Activated CD8-positive, alpha-beta memory T cell treated with anti-CD3 and anti-CD28 coated beads for 36 hours (primary cell): ENCODE results near the gene ABCC9. TPM values are rescaled to one million over a fixed set of nuclear protein-coding genes. Genes with fewer than 3 reads are reported as not detected.

Source experiments
- CTCF ChIA-PET: fragments of 350-600 bp; sonication (Branson Sonifier 250); formaldehyde crosslinking; loops from one replicate; lab custom pipeline; 2021; ENCODE audit warnings: antibody characterized with exemption; lab: Charles Lee
- POLR2A ChIA-PET: fragments of 350-600 bp; sonication (Branson Sonifier 250); formaldehyde crosslinking; loops from one replicate; lab custom pipeline; 2021; ENCODE audit warnings: antibody characterized with exemption; lab: Charles Lee
- total RNA-seq, 2 experiments: library from RNA; stranded (reverse); gene quantifications; one replicate each; pipeline ENCODE4 v1.2.3, GENCODE V29; 2021

Gene ABCC9
- total RNA-seq = not detected

- ChIA-PET POLR2A (no interaction called here), CTCF (no interaction called here)
Observed at GRCh38 chr12:21940549-21941505, at the start of gene ABCC9. ABCC9 (minus strand) TSS chr12:21941426; CDS start chr12:21936674, 4,752 bp downstream.

- CTCF ChIA-PET = interaction anchor here (1.9 kb wide), 1 partner anchor 293 kb away, joined by 7 read pairs; no protein-coding TSS in a partner anchor
- POLR2A ChIA-PET = no interaction called here
Observed at GRCh38 chr12:21989819-21990412, 48.7 kb upstream of the ABCC9 start.

GRCh38 chr12:21988619-21989018 is 47.4 kb upstream of the ABCC9 start:
- POLR2A ChIA-PET = no interaction called here

DNA sequence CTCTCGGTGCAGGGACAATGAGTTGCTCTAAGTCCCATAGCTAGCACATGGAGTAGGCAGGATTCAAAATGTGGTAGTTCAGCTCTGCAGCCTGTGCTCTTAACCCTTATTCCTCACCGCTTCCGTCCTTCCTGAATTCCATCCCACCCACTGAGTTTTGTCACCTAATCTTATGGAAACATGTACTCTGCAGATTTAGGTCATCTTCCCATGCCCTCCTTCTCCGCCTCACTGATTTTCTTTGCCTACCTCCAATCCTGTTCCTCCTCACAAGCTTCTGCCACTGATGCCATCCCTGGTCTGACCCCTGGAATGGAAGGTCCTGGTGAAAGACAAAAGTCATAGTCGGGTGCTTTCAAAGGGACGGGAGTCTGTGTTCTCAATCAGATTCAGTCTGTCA is 46.5 kb upstream of the ABCC9 start:
- ChIA-PET CTCF (no interaction called here), POLR2A (no interaction called here)

More at GRCh38 chr12:21988619-21989018, 47.4 kb upstream of the ABCC9 start:
- CTCF ChIA-PET = no interaction called here

GRCh38 chr12:21985155-21985554 is 43.9 kb upstream of the ABCC9 start:
- POLR2A ChIA-PET = no interaction called here
- CTCF ChIA-PET = interaction anchor here (0.7 kb wide), 1 partner anchor 287 kb away, joined by 3 read pairs; no protein-coding TSS in a partner anchor

DNA sequence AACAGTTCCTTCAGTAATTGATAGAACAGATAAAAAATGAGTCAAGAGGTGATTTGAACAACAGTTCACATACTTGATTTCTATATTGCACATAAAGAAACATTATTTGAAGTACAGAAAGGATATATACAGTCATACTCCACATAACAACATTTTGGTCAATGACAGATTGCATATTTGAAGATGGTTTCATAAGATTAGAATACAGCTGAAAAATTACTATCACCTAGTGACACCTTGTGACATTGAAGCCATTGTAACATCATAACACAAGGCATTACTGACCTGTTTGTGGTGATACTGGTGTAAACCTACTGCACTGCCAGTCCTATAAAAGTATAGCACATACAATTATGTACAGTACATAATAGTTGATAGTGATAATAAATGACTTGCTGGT is 43.1 kb upstream of the ABCC9 start:
- ChIA-PET CTCF (no interaction called here), POLR2A (no interaction called here)

GRCh38 chr12:21983095-21983494 is 41.9 kb upstream of the ABCC9 start:
- ChIA-PET POLR2A (no interaction called here), CTCF (no interaction called here)

- CTCF ChIA-PET = no interaction called here
Observed at GRCh38 chr12:21980544-21980943, 39.3 kb upstream of the ABCC9 start.

GRCh38 chr12:21975293-21975692 is 34.1 kb upstream of the ABCC9 start:
- POLR2A ChIA-PET = no interaction called here

More at GRCh38 chr12:21980544-21980943, 39.3 kb upstream of the ABCC9 start:
- POLR2A ChIA-PET = no interaction called here

GRCh38 chr12:21973221-21973620 is 32.0 kb upstream of the ABCC9 start:
- POLR2A ChIA-PET = no interaction called here
- CTCF ChIA-PET = interaction anchor here (1.3 kb wide), 1 partner anchor 9 kb away, joined by 4 read pairs; no protein-coding TSS in a partner anchor

More at GRCh38 chr12:21975293-21975692, 34.1 kb upstream of the ABCC9 start:
- CTCF ChIA-PET = no interaction called here

- ChIA-PET POLR2A (no interaction called here), CTCF (no interaction called here)
Observed at GRCh38 chr12:21972055-21972454, 30.8 kb upstream of the ABCC9 start.

GRCh38 chr12:21971344-21971743 is 30.1 kb upstream of the ABCC9 start:
- ChIA-PET CTCF (no interaction called here), POLR2A (no interaction called here)

DNA sequence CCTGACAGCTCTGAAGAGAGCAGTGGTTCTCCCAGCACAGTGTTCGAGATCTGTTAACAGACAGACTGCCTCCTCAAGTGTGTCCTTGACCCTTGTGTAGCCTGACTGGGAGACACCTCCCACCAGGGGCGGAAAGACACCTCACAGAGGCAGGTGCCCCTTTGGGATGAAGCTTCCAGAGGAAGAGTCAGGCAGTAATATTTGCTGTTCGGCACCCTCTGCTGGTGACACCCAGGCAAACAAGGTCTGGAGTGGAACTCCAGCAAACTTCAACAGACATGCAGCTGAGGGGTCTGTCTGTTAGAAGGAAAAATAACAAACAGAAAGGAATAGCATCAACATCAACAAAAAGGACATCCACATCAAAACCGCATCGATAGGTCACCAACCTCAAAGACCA is 21.6 kb upstream of the ABCC9 start:
- CTCF ChIA-PET = no interaction called here

GRCh38 chr12:21962236-21962635 is 21.0 kb upstream of the ABCC9 start:
- CTCF ChIA-PET = no interaction called here
- POLR2A ChIA-PET = no interaction called here

More for the DNA sequence above, 21.6 kb upstream of the ABCC9 start:
- POLR2A ChIA-PET = no interaction called here

- ChIA-PET POLR2A (no interaction called here), CTCF (no interaction called here)
Observed at GRCh38 chr12:21950649-21951048, 9.4 kb upstream of the ABCC9 start.

DNA sequence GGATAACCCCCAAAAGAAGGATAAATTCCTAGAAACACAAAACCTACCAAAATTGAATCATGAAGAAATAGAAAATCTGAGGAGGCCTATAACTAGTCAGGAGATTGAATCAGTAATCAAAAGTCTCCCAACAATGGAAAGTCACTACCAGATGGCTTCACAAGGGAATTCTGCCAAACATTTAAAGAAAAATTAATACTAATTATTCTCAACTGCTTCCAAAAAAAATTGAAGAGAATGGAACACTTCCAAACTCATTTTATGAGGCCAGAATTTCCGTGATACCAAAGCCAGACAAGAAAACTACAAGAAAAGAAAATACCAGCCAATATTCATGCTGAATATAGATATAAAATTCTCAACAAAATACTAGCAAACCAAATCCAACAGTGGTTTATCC is 7.8 kb upstream of the ABCC9 start:
- ChIA-PET POLR2A (interaction anchor here (0.9 kb wide), 1 partner anchor 385 kb away, joined by 3 read pairs; the partner anchor contains the start of gene ST8SIA1), CTCF (no interaction called here)

- POLR2A ChIA-PET = no interaction called here
- CTCF ChIA-PET = no interaction called here
Observed at GRCh38 chr12:21946983-21947382, 5.8 kb upstream of the ABCC9 start.

DNA sequence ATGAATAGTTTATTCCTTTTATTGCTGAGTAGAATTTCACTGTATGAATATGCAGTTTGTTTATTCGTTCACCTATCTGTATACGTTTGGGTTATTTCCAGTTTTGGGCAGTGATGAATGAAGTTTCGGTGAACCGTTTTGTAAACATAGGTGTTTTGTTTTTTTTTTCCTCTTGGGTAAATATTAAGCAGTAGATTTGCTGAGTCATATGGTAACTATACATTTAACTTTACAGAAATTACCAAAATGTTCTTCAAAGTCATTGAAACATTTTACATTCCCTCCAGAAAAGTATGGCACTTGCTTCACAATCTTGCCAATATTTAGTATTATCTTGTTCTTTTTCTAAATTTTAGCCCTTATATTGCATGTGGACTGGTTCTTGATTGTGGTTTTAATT is 3.8 kb upstream of the ABCC9 start:
- ChIA-PET POLR2A (no interaction called here), CTCF (no interaction called here)

DNA sequence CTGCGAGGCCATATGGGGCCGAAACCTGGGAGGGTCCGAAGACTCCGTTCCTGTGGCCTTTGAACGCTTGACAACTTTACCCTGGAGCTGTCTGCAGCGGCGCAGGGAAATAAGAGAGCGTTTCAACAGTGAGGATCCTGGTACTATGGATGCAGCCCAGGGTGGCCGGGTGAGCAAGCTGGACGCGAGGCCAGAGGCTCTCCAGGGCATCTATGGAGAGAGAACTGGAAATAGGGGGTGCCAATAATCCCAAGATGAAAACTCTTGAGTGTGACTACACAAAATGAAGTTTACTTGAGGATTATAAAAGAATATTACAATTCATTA is 1.1 kb upstream of the ABCC9 start:
- POLR2A ChIA-PET = no interaction called here
- CTCF ChIA-PET = no interaction called here

DNA sequence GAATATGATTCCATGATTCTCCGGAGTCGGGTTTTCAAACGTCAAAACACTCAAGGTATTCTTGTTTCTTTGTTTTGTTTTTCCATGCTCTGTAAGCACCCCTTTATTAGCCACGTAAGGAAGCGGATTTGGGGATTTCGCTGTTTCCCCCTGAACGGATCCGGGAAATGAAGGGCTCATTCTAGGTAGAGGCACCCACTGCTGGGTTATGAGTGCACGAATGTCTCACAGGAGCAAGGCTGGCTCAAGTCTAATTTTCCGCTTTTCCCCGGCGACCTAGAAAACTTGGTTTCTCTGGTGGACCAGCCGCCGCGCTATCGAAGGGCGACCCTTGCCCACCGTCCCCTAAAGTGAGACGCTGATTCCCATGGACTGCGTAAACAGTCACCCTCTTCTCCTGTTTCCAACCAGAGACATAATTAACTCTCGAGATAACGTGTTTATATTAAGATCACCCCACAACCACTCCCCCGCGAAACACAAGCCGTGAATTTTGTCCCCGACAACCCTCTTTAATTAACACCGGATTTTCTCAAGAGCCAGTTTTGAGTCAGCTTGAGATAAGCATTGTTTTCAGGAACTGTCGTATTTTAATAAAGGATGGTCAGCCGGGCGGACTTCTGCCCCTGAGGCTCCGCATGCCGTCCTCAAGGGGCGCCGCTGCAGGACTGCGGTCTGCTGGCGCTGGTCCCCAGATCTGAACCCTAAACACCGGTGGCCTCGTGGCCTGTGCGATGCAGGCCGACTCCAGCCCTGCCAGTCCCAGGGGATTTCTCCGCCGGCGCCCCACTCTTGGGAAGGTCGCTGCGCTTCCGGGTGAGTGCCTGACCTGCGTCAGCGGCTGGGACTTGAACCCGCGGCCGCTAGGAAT is 515 bp upstream of the ABCC9 start:
- ChIA-PET POLR2A (no interaction called here), CTCF (no interaction called here)
